ENCODE data around the gene IGSF6. TPM values are rescaled to one million over a fixed set of nuclear protein-coding genes. Genes with fewer than 3 reads are reported as not detected.

IGSF6 gene
- total RNA-seq, 1 experiment from 2014 or later = not detected

DNA sequence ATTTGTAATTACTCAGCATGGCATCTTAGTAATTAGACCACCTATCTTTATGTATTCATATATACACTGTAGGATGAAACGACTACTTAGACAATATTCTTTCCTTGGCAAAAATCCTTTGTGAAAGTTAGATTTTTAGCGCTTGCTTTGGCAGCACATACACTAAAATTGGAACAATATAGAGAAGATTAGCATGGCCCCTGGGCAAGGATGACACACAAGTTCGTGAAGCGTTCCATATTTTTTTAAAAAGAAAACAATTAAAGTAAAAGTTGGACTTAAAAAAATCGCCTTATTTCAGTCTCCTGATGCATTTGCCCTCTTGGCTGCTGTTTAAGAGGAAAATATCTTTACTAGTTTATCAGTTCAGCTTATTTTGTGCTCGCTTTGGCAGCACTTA, 10.5 kb downstream of the IGSF6 start:
- no peak overlapping the region for H4K8ac ChIP-seq (replicated peaks; ENCODE audit: insufficient read length, low read depth, low read length)
- TF ChIP-seq, protein P1, sequence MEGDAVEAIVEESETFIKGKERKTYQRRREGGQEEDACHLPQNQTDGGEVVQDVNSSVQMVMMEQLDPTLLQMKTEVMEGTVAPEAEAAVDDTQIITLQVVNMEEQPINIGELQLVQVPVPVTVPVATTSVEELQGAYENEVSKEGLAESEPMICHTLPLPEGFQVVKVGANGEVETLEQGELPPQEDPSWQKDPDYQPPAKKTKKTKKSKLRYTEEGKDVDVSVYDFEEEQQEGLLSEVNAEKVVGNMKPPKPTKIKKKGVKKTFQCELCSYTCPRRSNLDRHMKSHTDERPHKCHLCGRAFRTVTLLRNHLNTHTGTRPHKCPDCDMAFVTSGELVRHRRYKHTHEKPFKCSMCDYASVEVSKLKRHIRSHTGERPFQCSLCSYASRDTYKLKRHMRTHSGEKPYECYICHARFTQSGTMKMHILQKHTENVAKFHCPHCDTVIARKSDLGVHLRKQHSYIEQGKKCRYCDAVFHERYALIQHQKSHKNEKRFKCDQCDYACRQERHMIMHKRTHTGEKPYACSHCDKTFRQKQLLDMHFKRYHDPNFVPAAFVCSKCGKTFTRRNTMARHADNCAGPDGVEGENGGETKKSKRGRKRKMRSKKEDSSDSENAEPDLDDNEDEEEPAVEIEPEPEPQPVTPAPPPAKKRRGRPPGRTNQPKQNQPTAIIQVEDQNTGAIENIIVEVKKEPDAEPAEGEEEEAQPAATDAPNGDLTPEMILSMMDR (conservative IDR thresholded peaks at IDR 0.05) = no peak
- H4K5ac ChIP-seq (ENCODE audit: insufficient read length, low read depth, low read length) = no peak overlapping the region
- DNase-seq = no peak
- H3K18ac ChIP-seq (ENCODE audit: insufficient read length, low read depth, low read length) = no peak overlapping the region
- no peak overlapping the region for H3K27ac Mint-ChIP-seq
- no peak overlapping the region for H2BK12ac ChIP-seq (ENCODE audit: insufficient read length, low read depth, low read length)
- no peaks in the 10 kb centered on the region for H3K23me2 ChIP-seq (ENCODE audit: insufficient read length, low read depth, low read length, poor library complexity, severe bottlenecking)
- peaks cover 0 to 3% (median 2%) of the 10 kb centered on the region in 3 experiments; a peak in 2 of 7 replicates for H3K36me3 Mint-ChIP-seq (ENCODE audit: insufficient read depth in 1 of 3, low read depth in 3 of 3)
- H3K9me3 ChIP-seq (ENCODE audit: control insufficient read depth, low read depth, low read length) = no peaks in the 10 kb centered on the region
- H2BK5ac ChIP-seq (ENCODE audit: insufficient read length, low read length) = no peak overlapping the region
- H3K4me1 ChIP-seq (ENCODE audit: insufficient read depth, low read length) = no peaks in the 10 kb centered on the region
- no peak overlapping the region for H3K4me3 Mint-ChIP-seq
- no peak overlapping the region for H3K56ac ChIP-seq (ENCODE audit: insufficient read length, low read depth, low read length)
- whole genome bisulfite sequencing (ENCODE audit: extremely low coverage, insufficient read length, low lambda C conversion rate) = no CpG with 5 or more reads among the region's 6 CpGs
- no peaks in the 10 kb centered on the region for H3K27me3 Mint-ChIP-seq (ENCODE audit: low read depth)
- no peak overlapping the region for H2BK15ac ChIP-seq (ENCODE audit: low read depth, low read length)
- no peak overlapping the region for H3K23ac ChIP-seq (ENCODE audit: insufficient read length, low read depth, low read length)
- H3K14ac ChIP-seq (ENCODE audit: insufficient read depth, low read length) = no peak overlapping the region
- no peak overlapping the region for H2AK5ac ChIP-seq (ENCODE audit: insufficient read length, low read length)
- no peak overlapping the region for H2AFZ ChIP-seq (ENCODE audit: low read length)
- no peak overlapping the region for H4K91ac ChIP-seq (ENCODE audit: insufficient read length, low read depth, low read length)
- no peaks in the 10 kb centered on the region for H3K4me1 Mint-ChIP-seq
- H3K4ac ChIP-seq (ENCODE audit: low read depth, low read length) = no peak overlapping the region
- H3K4me2 ChIP-seq (ENCODE audit: insufficient read depth, insufficient read length, low read length) = no peak overlapping the region
- no peaks in the 10 kb centered on the region for H3K27me3 ChIP-seq (ENCODE audit: insufficient read depth, low read length)
- no peak overlapping the region for H3K27ac ChIP-seq (ENCODE audit: insufficient read length, low read depth, low read length)
- H3K9me3 Mint-ChIP-seq = no peaks in the 10 kb centered on the region
- no peak overlapping the region for H2BK20ac ChIP-seq (ENCODE audit: low read depth, low read length, poor library complexity, severe bottlenecking)
- H2BK120ac ChIP-seq (ENCODE audit: low read depth, low read length, poor library complexity, severe bottlenecking) = no peak overlapping the region
- no peaks in the 10 kb centered on the region for H4K20me1 ChIP-seq (ENCODE audit: control insufficient read depth, insufficient read depth, insufficient read length)
- H3K79me2 ChIP-seq (ENCODE audit: insufficient read depth, low read length) = no peaks in the 10 kb centered on the region; the same call in 1 of the 2 replicates
- H3T11ph ChIP-seq (ENCODE audit: low read length) = no peak overlapping the region
- H3K9ac ChIP-seq (ENCODE audit: extremely low read depth, insufficient read length, low read length) = no peak overlapping the region
- no peaks in the 10 kb centered on the region for H3K79me1 ChIP-seq (ENCODE audit: insufficient read depth, low read depth, low read length, poor library complexity, severe bottlenecking)
